ENCODE measurements around the gene ARFGAP1. TPM values are rescaled to one million over a fixed set of nuclear protein-coding genes. Genes with fewer than 3 reads are reported as not detected.

The ARFGAP1 gene
- total RNA-seq, 1 donor from 2014 or later: 128 TPM

DNA sequence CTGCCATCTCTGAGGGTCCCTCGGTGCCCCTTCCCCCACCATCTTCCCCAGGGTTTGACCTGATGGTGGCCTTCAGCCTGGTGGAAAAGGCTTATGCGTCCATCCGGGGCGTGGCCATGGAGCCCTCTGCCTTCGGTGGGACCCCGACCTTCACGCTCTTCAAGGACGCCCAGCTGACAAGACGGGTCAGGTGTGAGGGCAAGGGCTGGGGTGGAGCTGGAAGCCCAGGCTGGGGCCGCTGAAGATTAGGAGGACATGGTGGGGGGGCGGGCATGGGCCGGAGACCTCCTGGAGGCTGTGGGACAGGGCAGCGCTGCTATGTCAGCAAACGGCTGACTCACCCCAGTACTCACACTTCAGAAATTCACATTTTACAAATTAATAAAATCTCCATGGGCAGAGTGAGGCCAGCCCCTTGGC, 43.9 kb downstream of the ARFGAP1 start:
- no peak overlapping the region for H3K4me3 Mint-ChIP-seq
- H3K27me3 Mint-ChIP-seq (ENCODE audit: low read depth): no peaks in the 10 kb centered on the region
- H3K9me3 Mint-ChIP-seq: no peaks in the 10 kb centered on the region
- no peak overlapping the region for H3K27ac Mint-ChIP-seq (ENCODE audit: unreplicated experiment)
- no peaks in the 10 kb centered on the region for H3K4me1 Mint-ChIP-seq
- TF ChIP-seq, protein P1, sequence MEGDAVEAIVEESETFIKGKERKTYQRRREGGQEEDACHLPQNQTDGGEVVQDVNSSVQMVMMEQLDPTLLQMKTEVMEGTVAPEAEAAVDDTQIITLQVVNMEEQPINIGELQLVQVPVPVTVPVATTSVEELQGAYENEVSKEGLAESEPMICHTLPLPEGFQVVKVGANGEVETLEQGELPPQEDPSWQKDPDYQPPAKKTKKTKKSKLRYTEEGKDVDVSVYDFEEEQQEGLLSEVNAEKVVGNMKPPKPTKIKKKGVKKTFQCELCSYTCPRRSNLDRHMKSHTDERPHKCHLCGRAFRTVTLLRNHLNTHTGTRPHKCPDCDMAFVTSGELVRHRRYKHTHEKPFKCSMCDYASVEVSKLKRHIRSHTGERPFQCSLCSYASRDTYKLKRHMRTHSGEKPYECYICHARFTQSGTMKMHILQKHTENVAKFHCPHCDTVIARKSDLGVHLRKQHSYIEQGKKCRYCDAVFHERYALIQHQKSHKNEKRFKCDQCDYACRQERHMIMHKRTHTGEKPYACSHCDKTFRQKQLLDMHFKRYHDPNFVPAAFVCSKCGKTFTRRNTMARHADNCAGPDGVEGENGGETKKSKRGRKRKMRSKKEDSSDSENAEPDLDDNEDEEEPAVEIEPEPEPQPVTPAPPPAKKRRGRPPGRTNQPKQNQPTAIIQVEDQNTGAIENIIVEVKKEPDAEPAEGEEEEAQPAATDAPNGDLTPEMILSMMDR (conservative IDR thresholded peaks at IDR 0.05): no peak
- no peaks in the 10 kb centered on the region for H3K36me3 Mint-ChIP-seq (ENCODE audit: low read depth)
- no peak for DNase-seq (ENCODE audit: low read depth, low spot score)

DNA sequence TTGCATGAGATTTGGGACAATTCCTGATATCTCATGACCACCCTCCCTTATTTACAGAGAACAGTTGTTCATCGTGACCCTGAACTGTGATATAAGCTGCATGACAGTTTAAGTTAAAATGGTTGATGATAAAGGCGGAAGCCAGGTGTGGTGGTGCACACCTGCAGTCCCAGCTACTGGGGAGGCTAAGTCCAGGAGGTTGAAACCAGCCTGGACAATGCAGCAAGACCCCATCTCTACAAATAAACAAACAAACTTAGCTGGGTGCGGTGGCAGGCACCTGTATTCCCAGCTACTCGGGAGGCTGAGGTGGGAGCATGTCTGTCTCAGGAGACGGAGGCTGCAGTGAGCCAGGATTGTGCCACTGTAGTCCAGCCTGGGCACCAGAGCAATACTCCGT, 44.4 kb downstream of the ARFGAP1 start:
- no peaks in the 10 kb centered on the region for H3K9me3 Mint-ChIP-seq
- no peak overlapping the region for H3K27ac Mint-ChIP-seq (ENCODE audit: unreplicated experiment)
- no peak overlapping the region for H3K4me3 Mint-ChIP-seq
- no peak for DNase-seq (ENCODE audit: low read depth, low spot score)
- TF ChIP-seq, protein P1 (conservative IDR thresholded peaks at IDR 0.05): no peak
- H3K4me1 Mint-ChIP-seq: no peaks in the 10 kb centered on the region
- H3K27me3 Mint-ChIP-seq (ENCODE audit: low read depth): no peaks in the 10 kb centered on the region
- no peaks in the 10 kb centered on the region for H3K36me3 Mint-ChIP-seq (ENCODE audit: low read depth)

DNA sequence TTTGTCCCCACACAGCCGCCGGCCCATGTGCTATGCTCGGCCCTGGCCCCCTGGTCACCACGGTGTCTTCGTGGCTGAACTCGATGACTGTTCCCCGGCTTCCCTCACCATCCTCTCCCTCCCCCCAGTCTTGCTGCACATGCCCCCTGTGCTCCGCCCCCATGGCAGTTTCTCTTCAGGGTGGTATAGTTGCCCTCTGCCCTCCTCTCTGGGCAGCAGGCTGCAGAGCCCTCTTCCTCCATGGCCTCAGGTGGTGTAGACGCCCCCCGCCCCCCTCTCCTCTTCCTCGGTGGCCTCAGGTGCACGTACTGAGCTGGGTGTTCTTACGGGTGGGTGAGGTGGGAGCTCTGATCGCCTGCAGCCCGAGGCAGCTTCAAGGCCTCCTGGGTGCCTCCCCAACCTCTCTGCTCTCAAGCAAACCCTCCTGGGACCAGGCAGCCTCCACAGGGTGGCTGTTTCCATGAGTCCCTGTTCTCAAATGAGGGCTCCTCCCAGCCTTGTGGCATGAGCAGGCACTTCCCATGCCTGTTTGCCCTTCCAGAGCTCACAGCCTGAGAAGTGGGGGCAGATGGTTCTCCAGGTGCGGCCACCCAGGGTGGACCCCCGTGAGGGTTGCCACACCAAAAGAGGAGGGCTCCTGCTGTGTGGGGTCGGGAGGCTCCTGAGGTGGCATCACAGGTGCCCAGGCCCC, 45.1 kb downstream of the ARFGAP1 start:
- no peaks in the 10 kb centered on the region for H3K36me3 Mint-ChIP-seq (ENCODE audit: low read depth)
- no peaks in the 10 kb centered on the region for H3K4me1 Mint-ChIP-seq
- H3K27me3 Mint-ChIP-seq (ENCODE audit: low read depth): no peaks in the 10 kb centered on the region

DNA sequence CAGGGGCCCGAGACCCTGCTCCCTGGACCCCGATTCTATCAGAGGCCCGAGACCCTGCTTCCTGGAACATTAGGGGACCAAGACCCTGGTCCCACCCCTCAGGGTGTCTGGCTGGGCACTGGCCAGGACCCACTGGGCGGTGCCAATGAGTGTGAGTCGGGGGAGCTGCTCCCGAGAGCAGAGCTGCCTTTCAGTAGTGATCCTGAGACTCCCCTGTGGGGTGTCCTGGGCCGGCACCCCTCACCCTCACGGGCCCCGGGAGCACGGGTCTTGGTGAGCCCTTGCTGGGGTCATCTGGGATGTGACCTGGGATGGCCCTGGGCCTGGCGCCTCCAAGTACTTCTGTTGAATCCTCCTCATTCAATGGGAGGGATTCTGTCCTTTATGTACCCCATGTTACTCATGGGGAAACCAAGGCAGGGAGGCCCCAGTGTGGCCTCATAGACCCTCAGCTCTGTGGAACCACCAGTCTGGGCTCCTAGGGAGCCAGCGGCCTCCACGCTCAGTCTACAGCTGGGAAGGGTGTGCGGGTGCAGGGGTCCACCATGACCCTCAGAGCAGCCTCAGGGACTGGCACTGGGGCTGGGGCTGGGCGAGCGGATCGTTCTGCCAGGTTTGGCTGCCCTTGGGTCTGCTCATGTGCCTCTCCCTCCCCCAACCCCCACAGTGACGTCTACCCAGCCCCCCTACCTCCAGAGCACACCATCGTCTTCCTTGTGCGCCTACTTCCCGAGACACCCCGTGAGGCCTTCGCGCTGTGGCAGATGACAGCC, 46.0 kb downstream of the ARFGAP1 start:
- TF ChIP-seq, protein P1 (conservative IDR thresholded peaks at IDR 0.05): no peak
- DNase-seq (ENCODE audit: low read depth, low spot score): no peak
- Mint-ChIP-seq H3K27me3 (ENCODE audit: low read depth) (no peaks in the 10 kb centered on the region), H3K27ac (ENCODE audit: unreplicated experiment) (no peak overlapping the region), H3K9me3 (no peaks in the 10 kb centered on the region), H3K4me3 (no peak overlapping the region), H3K36me3 (ENCODE audit: low read depth) (no peaks in the 10 kb centered on the region), H3K4me1 (peaks cover 5% of the 10 kb centered on the region)

More for the DNA sequence above, 45.1 kb downstream of the ARFGAP1 start:
- Mint-ChIP-seq H3K9me3 (no peaks in the 10 kb centered on the region), H3K4me3 (no peak overlapping the region), H3K27ac (ENCODE audit: unreplicated experiment) (no peak overlapping the region)
- TF ChIP-seq, protein P1 (conservative IDR thresholded peaks at IDR 0.05): no peak
- DNase-seq (ENCODE audit: low read depth, low spot score): no peak

DNA sequence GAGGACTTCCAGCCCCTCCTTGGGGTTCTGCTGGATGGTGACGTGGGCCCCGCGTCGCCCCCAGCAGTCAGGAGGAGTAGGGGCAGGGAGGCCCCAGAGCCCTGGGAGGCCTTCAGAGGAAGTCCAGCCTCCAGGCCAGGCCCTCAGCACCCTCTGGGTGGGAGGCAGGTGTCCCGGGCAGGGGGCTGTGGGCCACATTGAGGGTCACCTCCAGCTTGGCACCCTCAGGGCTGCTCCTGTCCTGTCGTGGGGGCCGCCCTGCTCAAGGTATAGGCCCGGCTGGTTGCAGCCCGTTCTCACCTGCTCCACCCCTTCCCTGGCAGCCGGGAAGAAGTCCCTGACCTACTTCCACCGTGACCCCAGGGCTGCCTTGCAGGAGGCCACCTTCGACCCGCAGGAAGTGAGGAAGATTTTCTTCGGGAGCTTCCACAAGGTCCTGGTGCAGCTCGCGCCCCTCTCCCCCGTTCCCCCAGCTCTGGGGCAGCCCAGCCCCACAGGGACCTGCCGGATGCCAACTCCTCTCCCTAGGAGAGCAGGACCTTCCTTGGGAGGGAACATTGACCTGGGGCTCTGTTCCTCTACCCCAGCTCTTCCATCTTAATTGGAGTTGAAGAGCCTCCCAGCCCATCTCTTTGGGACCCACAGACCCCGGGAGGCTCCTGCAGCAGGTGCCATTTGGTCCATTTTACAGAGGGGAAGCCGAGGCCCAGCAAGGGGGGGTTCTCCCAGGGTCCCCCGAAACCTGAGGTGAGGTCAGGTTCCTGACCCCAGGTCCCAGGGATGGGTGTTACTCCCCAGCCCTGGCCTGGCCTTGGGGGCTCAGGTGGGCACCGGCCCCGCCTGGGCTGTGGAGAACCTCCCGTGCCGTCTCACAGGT, 46.8 kb downstream of the ARFGAP1 start:
- TF ChIP-seq, protein P1 (conservative IDR thresholded peaks at IDR 0.05): no peak
- Mint-ChIP-seq H3K4me3 (no peak overlapping the region), H3K9me3 (no peaks in the 10 kb centered on the region), H3K4me1 (peaks cover 5% of the 10 kb centered on the region), H3K27ac (ENCODE audit: unreplicated experiment) (no peak overlapping the region), H3K27me3 (ENCODE audit: low read depth) (no peaks in the 10 kb centered on the region), H3K36me3 (ENCODE audit: low read depth) (no peaks in the 10 kb centered on the region)
- DNase-seq (ENCODE audit: low read depth, low spot score): no peak
